ENCODE results near the gene CCDC88C. TPM values are rescaled to one million over a fixed set of nuclear protein-coding genes. Genes with fewer than 3 reads are reported as not detected.

The CCDC88C gene
- total RNA-seq, 1 experiment from 2014 or later, result 21.3 TPM

DNA sequence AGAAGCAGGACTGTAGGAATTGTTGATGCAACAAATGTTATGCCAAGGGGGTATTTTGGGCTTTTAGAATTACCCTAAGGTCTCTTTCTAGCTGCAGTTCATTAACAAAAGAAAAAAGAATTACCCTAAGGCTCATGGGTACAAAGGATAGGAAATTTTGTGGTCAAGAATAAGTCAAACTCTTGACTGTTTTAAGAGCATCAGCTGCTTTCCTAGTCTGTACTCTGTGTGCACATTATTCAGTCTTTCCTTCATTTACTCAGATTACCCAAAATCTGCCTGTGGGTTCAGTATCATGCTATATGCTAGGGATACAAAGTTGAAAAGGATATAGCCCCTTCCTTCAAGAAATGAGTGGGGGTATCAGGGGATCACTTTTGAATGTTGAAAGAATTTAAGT lies 36.5 kb upstream of the CCDC88C start:
- H3K4me1 ChIP-seq (ENCODE audit: control insufficient read depth, insufficient read depth, low read length), result no peaks in the 10 kb centered on the region
- DNase-seq (ENCODE audit: low read depth, low spot score) (no peak), ATAC-seq (no peak)
- TF ChIP-seq, protein P1, sequence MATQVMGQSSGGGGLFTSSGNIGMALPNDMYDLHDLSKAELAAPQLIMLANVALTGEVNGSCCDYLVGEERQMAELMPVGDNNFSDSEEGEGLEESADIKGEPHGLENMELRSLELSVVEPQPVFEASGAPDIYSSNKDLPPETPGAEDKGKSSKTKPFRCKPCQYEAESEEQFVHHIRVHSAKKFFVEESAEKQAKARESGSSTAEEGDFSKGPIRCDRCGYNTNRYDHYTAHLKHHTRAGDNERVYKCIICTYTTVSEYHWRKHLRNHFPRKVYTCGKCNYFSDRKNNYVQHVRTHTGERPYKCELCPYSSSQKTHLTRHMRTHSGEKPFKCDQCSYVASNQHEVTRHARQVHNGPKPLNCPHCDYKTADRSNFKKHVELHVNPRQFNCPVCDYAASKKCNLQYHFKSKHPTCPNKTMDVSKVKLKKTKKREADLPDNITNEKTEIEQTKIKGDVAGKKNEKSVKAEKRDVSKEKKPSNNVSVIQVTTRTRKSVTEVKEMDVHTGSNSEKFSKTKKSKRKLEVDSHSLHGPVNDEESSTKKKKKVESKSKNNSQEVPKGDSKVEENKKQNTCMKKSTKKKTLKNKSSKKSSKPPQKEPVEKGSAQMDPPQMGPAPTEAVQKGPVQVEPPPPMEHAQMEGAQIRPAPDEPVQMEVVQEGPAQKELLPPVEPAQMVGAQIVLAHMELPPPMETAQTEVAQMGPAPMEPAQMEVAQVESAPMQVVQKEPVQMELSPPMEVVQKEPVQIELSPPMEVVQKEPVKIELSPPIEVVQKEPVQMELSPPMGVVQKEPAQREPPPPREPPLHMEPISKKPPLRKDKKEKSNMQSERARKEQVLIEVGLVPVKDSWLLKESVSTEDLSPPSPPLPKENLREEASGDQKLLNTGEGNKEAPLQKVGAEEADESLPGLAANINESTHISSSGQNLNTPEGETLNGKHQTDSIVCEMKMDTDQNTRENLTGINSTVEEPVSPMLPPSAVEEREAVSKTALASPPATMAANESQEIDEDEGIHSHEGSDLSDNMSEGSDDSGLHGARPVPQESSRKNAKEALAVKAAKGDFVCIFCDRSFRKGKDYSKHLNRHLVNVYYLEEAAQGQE (IDR thresholded peaks at IDR 0.05; ENCODE audit: insufficient read depth in 1 of 2, low read depth in 2 of 2, low read length in 1 of 2), result no peak
- no peak for TF ChIP-seq TCF7L2 (IDR thresholded peaks at IDR 0.05; ENCODE audit: low read depth, low read length)
- TF ChIP-seq, protein P2, sequence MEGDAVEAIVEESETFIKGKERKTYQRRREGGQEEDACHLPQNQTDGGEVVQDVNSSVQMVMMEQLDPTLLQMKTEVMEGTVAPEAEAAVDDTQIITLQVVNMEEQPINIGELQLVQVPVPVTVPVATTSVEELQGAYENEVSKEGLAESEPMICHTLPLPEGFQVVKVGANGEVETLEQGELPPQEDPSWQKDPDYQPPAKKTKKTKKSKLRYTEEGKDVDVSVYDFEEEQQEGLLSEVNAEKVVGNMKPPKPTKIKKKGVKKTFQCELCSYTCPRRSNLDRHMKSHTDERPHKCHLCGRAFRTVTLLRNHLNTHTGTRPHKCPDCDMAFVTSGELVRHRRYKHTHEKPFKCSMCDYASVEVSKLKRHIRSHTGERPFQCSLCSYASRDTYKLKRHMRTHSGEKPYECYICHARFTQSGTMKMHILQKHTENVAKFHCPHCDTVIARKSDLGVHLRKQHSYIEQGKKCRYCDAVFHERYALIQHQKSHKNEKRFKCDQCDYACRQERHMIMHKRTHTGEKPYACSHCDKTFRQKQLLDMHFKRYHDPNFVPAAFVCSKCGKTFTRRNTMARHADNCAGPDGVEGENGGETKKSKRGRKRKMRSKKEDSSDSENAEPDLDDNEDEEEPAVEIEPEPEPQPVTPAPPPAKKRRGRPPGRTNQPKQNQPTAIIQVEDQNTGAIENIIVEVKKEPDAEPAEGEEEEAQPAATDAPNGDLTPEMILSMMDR (IDR thresholded peaks at IDR 0.05), result no peak
- no peak for TF ChIP-seq SIN3A (IDR thresholded peaks at IDR 0.05; ENCODE audit: borderline replicate concordance, insufficient read depth, low read depth, low read length)
- no peak for TF ChIP-seq POLR2AphosphoS5 (IDR thresholded peaks at IDR 0.05; ENCODE audit: low read depth, low read length)
- intact Hi-C loops (cut with micrococcal nuclease; ENCODE audit: unreplicated experiment), result no loop called here
- POLR2A ChIA-PET, result no interaction called here
- H3K9me3 ChIP-seq (ENCODE audit: control insufficient read depth, insufficient read depth, low read depth, low read length), result no peaks in the 10 kb centered on the region
- H3K36me3 ChIP-seq (ENCODE audit: control insufficient read depth, insufficient read depth, low read length), result peaks cover 12% of the 10 kb centered on the region
- BruUV-seq (replicated peaks), result no TSS peak
- CTCF ChIA-PET, result no interaction called here
- no peaks in the 10 kb centered on the region for H3K27me3 ChIP-seq (ENCODE audit: control insufficient read depth, insufficient read depth, low read length)
- in situ Hi-C loops (cut with HindIII; ENCODE audit: low pct_unique_long_range_greater_than_20kb, low sequenced_read_pairs), result no loop called here
- H3K4me3 ChIP-seq (ENCODE audit: low read depth in 2 of 2, low read length in 2 of 2), result no peak overlapping the region
- H3K27ac ChIP-seq (ENCODE audit: low read length), result no peak overlapping the region

- Histone ChIP-seq H3K36me3 (ENCODE audit: control insufficient read depth, insufficient read depth, low read length) (peaks cover 12% of the 10 kb centered on the region), H3K27ac (ENCODE audit: low read length) (no peak overlapping the region), H3K4me1 (ENCODE audit: control insufficient read depth, insufficient read depth, low read length) (no peaks in the 10 kb centered on the region), H3K9me3 (ENCODE audit: control insufficient read depth, insufficient read depth, low read depth, low read length) (no peaks in the 10 kb centered on the region), H3K4me3 (ENCODE audit: low read depth in 2 of 2, low read length in 2 of 2) (no peak overlapping the region), H3K27me3 (ENCODE audit: control insufficient read depth, insufficient read depth, low read length) (no peaks in the 10 kb centered on the region)
- CTCF ChIA-PET, result no interaction called here
- POLR2A ChIA-PET, result no interaction called here
- no peak for DNase-seq (ENCODE audit: low read depth, low spot score)
- TF ChIP-seq, protein P2 (IDR thresholded peaks at IDR 0.05), result no peak
- TF ChIP-seq POLR2AphosphoS5 (IDR thresholded peaks at IDR 0.05; ENCODE audit: low read depth, low read length) (no peak), TCF7L2 (IDR thresholded peaks at IDR 0.05; ENCODE audit: low read depth, low read length) (no peak), SIN3A (IDR thresholded peaks at IDR 0.05; ENCODE audit: borderline replicate concordance, insufficient read depth, low read depth, low read length) (no peak)
- TF ChIP-seq, protein P1 (IDR thresholded peaks at IDR 0.05; ENCODE audit: insufficient read depth in 1 of 2, low read depth in 2 of 2, low read length in 1 of 2), result no peak
- no peak for ATAC-seq
- BruUV-seq (replicated peaks), result no TSS peak
- in situ Hi-C loops (cut with HindIII; ENCODE audit: low pct_unique_long_range_greater_than_20kb, low sequenced_read_pairs), result no loop called here
- intact Hi-C loops (cut with micrococcal nuclease; ENCODE audit: unreplicated experiment), result no loop called here
Measured at GRCh38 chr14:91453744-91454143, 36.1 kb upstream of the CCDC88C start.
